Smooth muscle cell (in vitro differentiated cells): ENCODE results near the gene POLD1. TPM values are rescaled to one million over a fixed set of nuclear protein-coding genes. Genes with fewer than 3 reads are reported as not detected.

Source experiments
- DNase-seq: peaks from one replicate; lab custom pipeline; 2025; ENCODE audit not compliant: unreplicated experiment; lab: John Stamatoyannopoulos, UW
- H2AFZ ChIP-seq: fragments of 200-600 bp; sonication (generic); 2 replicates; pipeline ENCODE4 v1.6.0; 2016; ENCODE audit warnings: antibody characterized with exemption, low read depth, mild to moderate bottlenecking
- H3F3A ChIP-seq: fragments of 200-600 bp; sonication (generic); 2 replicates; pipeline ENCODE4 v1.6.0; 2017; ENCODE audit warnings: antibody characterized with exemption, low read depth
- H3K27ac ChIP-seq: fragments of 200-600 bp; sonication (generic); 2 replicates; pipeline ENCODE4 v1.5.1; 2016; ENCODE audit warnings: low read depth, mild to moderate bottlenecking
- H3K27me3 ChIP-seq: fragments of 200-600 bp; sonication (generic); 2 replicates; pipeline ENCODE4 v1.6.1; 2016; ENCODE audit warnings: low read depth, mild to moderate bottlenecking
- H3K36me3 ChIP-seq: fragments of 200-600 bp; sonication (generic); 2 replicates; pipeline ENCODE4 v1.5.1; 2016; ENCODE audit warnings: low read depth
- H3K4me1 ChIP-seq: fragments of 200-600 bp; sonication (generic); 2 replicates; pipeline ENCODE4 v1.5.1; 2016; ENCODE audit warnings: low read depth
- H3K4me2 ChIP-seq: fragments of 200-600 bp; sonication (generic); 2 replicates; pipeline ENCODE4 v1.6.0; 2016; ENCODE audit warnings: mild to moderate bottlenecking
- H3K4me3 ChIP-seq: fragments of 200-600 bp; sonication (generic); 2 replicates; pipeline ENCODE4 v1.5.1; 2016; ENCODE audit warnings: mild to moderate bottlenecking
- H3K79me2 ChIP-seq: fragments of 200-600 bp; sonication (generic); 2 replicates; pipeline ENCODE4 v1.6.0; 2016; ENCODE audit warnings: low read depth, mild to moderate bottlenecking
- H3K9ac ChIP-seq: fragments of 200-600 bp; sonication (generic); 2 replicates; pipeline ENCODE4 v1.6.0; 2016; ENCODE audit warnings: low read depth
- H3K9me3 ChIP-seq: fragments of 200-600 bp; sonication (generic); replicated peaks from 2 replicates; pipeline ENCODE4 v1.5.1; 2016; ENCODE audit warnings: low read depth
- H4K20me1 ChIP-seq: fragments of 200-600 bp; sonication (generic); 2 replicates; pipeline ENCODE4 v1.6.0; 2016; ENCODE audit warnings: low read depth
- WGBS: methylation state at CpG from one replicate; pipeline ENCODE4 v1.1.7; 2016; ENCODE audit warnings: low lambda C conversion rate; 5-methylcytosine and 5-hydroxymethylcytosine counted together
- polyA plus RNA-seq: library from polyadenylated mRNA; unstranded; fragments of >200 nt; fragmentation: Nextera tagmentation; extraction: Ambion mirVana; gene quantifications from 2 replicates; pipeline ENCODE4 v1.2.1, GENCODE V29; 2016
- total RNA-seq: library from RNA; depleted of rRNA; stranded (reverse); fragments of >200 nt; gene quantifications from 2 replicates; pipeline ENCODE4 v1.2.3, GENCODE V29; 2014
- TF ChIP-seq, protein P1 (sequence below): fragments of 200-600 bp; sonication (generic); IDR thresholded peaks from 2 replicates; pipeline ENCODE4 v1.5.1; 2017; ENCODE audit warnings: borderline replicate concordance, mild to moderate bottlenecking, antibody characterized with exemption; ENCODE audit not compliant: insufficient read depth, poor library complexity, severe bottlenecking

POLD1 gene
- total and polyA plus RNA-seq, 2 experiments from 2014 or later: 14.9 to 37.6 TPM

- Histone ChIP-seq H3K4me1 (no peaks in the 10 kb centered on the region), H3K27ac (no peak overlapping the region), H3F3A (no peaks in the 10 kb centered on the region), H3K9ac (no peak overlapping the region), H2AFZ (no peak overlapping the region), H3K4me2 (no peak overlapping the region), H4K20me1 (no peaks in the 10 kb centered on the region), H3K27me3 (no peaks in the 10 kb centered on the region), H3K79me2 (peaks cover 22% of the 10 kb centered on the region), H3K4me3 (no peak overlapping the region), H3K36me3 (no peaks in the 10 kb centered on the region), H3K9me3 (no peaks in the 10 kb centered on the region)
- TF ChIP-seq, protein P1, sequence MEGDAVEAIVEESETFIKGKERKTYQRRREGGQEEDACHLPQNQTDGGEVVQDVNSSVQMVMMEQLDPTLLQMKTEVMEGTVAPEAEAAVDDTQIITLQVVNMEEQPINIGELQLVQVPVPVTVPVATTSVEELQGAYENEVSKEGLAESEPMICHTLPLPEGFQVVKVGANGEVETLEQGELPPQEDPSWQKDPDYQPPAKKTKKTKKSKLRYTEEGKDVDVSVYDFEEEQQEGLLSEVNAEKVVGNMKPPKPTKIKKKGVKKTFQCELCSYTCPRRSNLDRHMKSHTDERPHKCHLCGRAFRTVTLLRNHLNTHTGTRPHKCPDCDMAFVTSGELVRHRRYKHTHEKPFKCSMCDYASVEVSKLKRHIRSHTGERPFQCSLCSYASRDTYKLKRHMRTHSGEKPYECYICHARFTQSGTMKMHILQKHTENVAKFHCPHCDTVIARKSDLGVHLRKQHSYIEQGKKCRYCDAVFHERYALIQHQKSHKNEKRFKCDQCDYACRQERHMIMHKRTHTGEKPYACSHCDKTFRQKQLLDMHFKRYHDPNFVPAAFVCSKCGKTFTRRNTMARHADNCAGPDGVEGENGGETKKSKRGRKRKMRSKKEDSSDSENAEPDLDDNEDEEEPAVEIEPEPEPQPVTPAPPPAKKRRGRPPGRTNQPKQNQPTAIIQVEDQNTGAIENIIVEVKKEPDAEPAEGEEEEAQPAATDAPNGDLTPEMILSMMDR: no peak
- DNase-seq: no peak
- WGBS: 96% methylated on average over 4 of the region's 4 CpGs
Observed at GRCh38 chr19:50393589-50393988, 9.4 kb downstream of the POLD1 start.

DNA sequence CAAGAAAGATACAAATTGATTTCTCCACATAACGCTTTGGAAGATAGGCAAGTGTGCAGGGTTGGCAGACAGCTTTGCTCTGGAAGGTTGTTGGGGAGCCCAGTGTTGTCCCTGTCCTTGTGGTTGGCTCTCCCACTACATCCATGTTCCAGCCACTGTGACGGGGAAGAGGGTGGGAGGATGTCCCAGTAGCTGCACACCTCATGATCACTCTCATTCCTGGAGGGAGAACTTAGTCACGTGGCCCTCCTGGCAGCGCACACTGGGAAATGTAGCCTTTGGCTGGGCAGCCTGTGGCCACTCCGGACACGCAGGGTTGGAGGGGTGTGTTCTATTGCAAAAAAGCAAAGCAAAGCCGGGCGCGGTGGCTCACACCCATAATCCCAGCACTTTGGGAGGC is 9.9 kb downstream of the POLD1 start:
- Histone ChIP-seq H3K27ac (no peak overlapping the region), H3K4me3 (no peak overlapping the region), H3K79me2 (peaks cover 18% of the 10 kb centered on the region), H3K36me3 (no peaks in the 10 kb centered on the region), H3K4me2 (no peak overlapping the region), H3K27me3 (no peaks in the 10 kb centered on the region), H4K20me1 (no peaks in the 10 kb centered on the region), H3K9ac (no peak overlapping the region), H2AFZ (no peak overlapping the region), H3K4me1 (no peaks in the 10 kb centered on the region), H3K9me3 (no peaks in the 10 kb centered on the region), H3F3A (no peaks in the 10 kb centered on the region)
- no peak for DNase-seq
- TF ChIP-seq, protein P1: no peak
- WGBS: 97% methylated on average over 9 of the region's 9 CpGs

DNA sequence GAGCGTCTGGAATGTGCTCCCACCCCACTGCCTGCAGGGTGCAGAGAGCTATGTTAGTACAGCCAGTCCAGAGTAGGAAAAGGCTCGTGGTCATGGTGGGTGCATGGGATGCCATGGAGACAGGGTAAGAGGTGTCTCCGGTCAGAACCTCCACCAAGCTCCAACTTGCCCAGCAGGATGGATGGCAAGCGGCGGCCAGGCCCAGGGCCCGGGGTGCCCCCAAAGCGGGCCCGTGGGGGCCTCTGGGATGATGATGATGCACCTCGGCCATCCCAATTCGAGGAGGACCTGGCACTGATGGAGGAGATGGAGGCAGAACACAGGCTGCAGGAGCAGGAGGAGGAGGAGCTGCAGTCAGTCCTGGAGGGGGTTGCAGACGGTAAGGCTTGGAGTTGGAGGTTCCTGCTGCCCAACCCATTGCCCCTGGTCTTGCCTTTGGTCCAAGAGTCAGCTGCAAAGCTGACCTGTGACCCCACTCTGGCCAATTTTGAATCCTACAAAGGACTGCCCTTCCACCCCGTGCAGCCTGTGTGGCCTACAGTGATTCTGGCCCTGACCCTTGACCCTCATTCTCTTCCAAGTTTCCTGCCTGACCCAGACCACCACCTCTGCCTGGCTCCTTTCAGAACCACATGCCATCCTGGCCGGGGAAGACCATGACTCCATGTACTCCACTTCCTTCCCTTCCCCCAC is 14.7 kb downstream of the POLD1 start:
- no peaks in the 10 kb centered on the region for H3F3A ChIP-seq
- H3K36me3 ChIP-seq: no peaks in the 10 kb centered on the region
- no peak for DNase-seq
- H3K27ac ChIP-seq: no peak overlapping the region
- no peaks in the 10 kb centered on the region for H3K4me1 ChIP-seq
- TF ChIP-seq, protein P1: no peak
- no peaks in the 10 kb centered on the region for H3K9me3 ChIP-seq
- peaks cover 4% of the 10 kb centered on the region for H3K79me2 ChIP-seq
- H4K20me1 ChIP-seq: no peaks in the 10 kb centered on the region
- no peak overlapping the region for H2AFZ ChIP-seq
- no peak overlapping the region for H3K4me3 ChIP-seq
- no peak overlapping the region for H3K4me2 ChIP-seq
- H3K27me3 ChIP-seq: no peaks in the 10 kb centered on the region
- H3K9ac ChIP-seq: no peak overlapping the region
- 93% methylated on average over 13 of the region's 13 CpGs for WGBS

DNA sequence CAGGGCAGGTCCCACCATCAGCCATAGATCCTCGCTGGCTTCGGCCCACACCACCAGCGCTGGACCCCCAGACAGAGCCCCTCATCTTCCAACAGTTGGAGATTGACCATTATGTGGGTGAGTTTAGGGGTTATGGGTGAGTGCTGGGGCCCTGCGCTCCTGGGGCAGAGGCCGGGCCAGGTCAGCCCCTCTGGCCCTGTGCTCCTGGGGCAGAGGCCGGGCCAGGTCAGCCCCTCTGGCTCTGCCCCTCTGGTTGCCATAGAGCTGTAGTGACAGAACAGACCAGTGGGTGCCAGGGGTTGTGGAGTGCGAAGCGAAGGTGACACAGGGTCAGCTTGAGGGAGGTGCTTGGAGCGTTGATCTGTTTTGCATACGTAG is 15.2 kb downstream of the POLD1 start:
- Histone ChIP-seq H3K79me2 (peaks cover 3% of the 10 kb centered on the region), H3K9me3 (no peaks in the 10 kb centered on the region), H3K4me3 (no peak overlapping the region), H3F3A (no peaks in the 10 kb centered on the region), H3K4me2 (no peak overlapping the region), H3K36me3 (no peaks in the 10 kb centered on the region), H3K9ac (no peak overlapping the region), H3K4me1 (no peaks in the 10 kb centered on the region), H3K27me3 (no peaks in the 10 kb centered on the region), H4K20me1 (no peaks in the 10 kb centered on the region), H2AFZ (no peak overlapping the region), H3K27ac (no peak overlapping the region)
- 96% methylated on average over 10 of the region's 10 CpGs for WGBS
- TF ChIP-seq, protein P1: no peak
- no peak for DNase-seq
